OCI-M1 (cell line): ENCODE results near the gene PRKCD.

ENCODE experiments used
- DNase-seq: peaks from one replicate; lab custom pipeline; 2025; lab: John Stamatoyannopoulos, UW

The PRKCD gene

GRCh38 chr3:53217175-53217574 lies 56.2 kb downstream of the PRKCD start:
- no peak for DNase-seq

GRCh38 chr3:53218131-53218530 lies 57.1 kb downstream of the PRKCD start:
- DNase-seq = peak; percentile 18

GRCh38 chr3:53219895-53220483 lies 59.0 kb downstream of the PRKCD start:
- peak; percentile 88 for DNase-seq

GRCh38 chr3:53221345-53221744 lies 60.3 kb downstream of the PRKCD start:
- DNase-seq = no peak

- no peak for DNase-seq
These were observed 60.8 kb downstream of the PRKCD start for GRCh38 chr3:53221827-53222182.

GRCh38 chr3:53222183-53222901 lies 61.3 kb downstream of the PRKCD start:
- DNase-seq = no peak

- no peak for DNase-seq
These were observed 62.0 kb downstream of the PRKCD start for GRCh38 chr3:53223025-53223424.

- no peak for DNase-seq
These were observed 62.5 kb downstream of the PRKCD start for GRCh38 chr3:53223541-53223966.

GRCh38 chr3:53224026-53224425 lies 63.0 kb downstream of the PRKCD start:
- DNase-seq = no peak

- DNase-seq = no peak
These were observed 63.5 kb downstream of the PRKCD start for GRCh38 chr3:53224536-53224935.

- DNase-seq = no peak
These were observed 64.2 kb downstream of the PRKCD start for GRCh38 chr3:53225181-53225580.

- DNase-seq = no peak
These were observed 64.6 kb downstream of the PRKCD start for GRCh38 chr3:53225651-53226050.

GRCh38 chr3:53226142-53226840 lies 65.3 kb downstream of the PRKCD start:
- no peak for DNase-seq

- DNase-seq = no peak
These were observed 65.9 kb downstream of the PRKCD start for GRCh38 chr3:53226841-53227407.

GRCh38 chr3:53227993-53228885 lies 67.2 kb downstream of the PRKCD start:
- DNase-seq = no peak

GRCh38 chr3:53229171-53229570 lies 68.2 kb downstream of the PRKCD start:
- no peak for DNase-seq

- DNase-seq = no peak
These were observed 68.6 kb downstream of the PRKCD start for GRCh38 chr3:53229606-53230005.

- no peak for DNase-seq
These were observed 69.1 kb downstream of the PRKCD start for GRCh38 chr3:53230041-53230621.

- DNase-seq = no peak
These were observed 69.8 kb downstream of the PRKCD start for GRCh38 chr3:53230789-53231188.

- no peak for DNase-seq
These were observed 70.8 kb downstream of the PRKCD start for GRCh38 chr3:53231532-53232511.
